Body of pancreas (tissue), 4 donors: ENCODE measurements around the gene PERCC1.

Experiments used
- POLR2A ChIP-seq, 3 donors: fragments of 450-650 bp; IDR thresholded peaks; one replicate each; pipeline ENCODE4 v1.6.1; 2016; ENCODE audit warnings: antibody characterized with exemption in 3 of 3, mild to moderate bottlenecking in 2 of 3
- TF ChIP-seq, protein P1 (sequence below), 7 experiments: fragments of 450-650 bp in 4 of 7; fragments of 200-600 bp in 3 of 7; sonication (generic) in 3 of 7; IDR thresholded peaks; one replicate each; pipeline ENCODE4 v1.5.1; 2016 to 2019; ENCODE audit warnings: antibody characterized with exemption in 7 of 7

DNA sequence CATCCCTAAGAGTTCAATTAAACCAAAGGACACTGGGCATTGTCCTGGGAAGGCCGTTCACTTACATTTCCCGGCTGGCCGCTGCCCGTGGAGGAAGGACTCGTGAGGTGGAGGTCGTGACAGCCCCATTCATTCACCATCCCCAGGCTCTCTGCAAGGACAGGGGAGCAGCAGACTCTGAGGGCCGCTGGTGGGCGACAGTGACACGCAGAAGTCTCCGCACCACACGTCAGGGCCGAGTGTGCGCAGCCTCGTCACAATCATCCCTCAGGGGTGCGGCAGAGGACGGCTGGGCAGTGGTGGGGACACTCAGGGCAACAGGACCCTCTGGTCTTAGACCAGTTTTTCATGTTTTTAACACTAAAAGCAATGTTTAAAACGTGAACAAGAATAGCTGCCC lies 38.1 kb upstream of the PERCC1 start:
- TF ChIP-seq, protein P1, sequence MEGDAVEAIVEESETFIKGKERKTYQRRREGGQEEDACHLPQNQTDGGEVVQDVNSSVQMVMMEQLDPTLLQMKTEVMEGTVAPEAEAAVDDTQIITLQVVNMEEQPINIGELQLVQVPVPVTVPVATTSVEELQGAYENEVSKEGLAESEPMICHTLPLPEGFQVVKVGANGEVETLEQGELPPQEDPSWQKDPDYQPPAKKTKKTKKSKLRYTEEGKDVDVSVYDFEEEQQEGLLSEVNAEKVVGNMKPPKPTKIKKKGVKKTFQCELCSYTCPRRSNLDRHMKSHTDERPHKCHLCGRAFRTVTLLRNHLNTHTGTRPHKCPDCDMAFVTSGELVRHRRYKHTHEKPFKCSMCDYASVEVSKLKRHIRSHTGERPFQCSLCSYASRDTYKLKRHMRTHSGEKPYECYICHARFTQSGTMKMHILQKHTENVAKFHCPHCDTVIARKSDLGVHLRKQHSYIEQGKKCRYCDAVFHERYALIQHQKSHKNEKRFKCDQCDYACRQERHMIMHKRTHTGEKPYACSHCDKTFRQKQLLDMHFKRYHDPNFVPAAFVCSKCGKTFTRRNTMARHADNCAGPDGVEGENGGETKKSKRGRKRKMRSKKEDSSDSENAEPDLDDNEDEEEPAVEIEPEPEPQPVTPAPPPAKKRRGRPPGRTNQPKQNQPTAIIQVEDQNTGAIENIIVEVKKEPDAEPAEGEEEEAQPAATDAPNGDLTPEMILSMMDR (IDR thresholded peaks at IDR 0.05) = no peak
- no peak for TF ChIP-seq POLR2A (IDR thresholded peaks at IDR 0.05)
